Natural killer cell treated with Interleukin-12 subunit alpha and Interleukin-12 subunit beta and Interleukin-15 and Interleukin-18, amount 100 ng/mL, for 72 hours (primary cell): ENCODE data around the gene PTCD1. TPM values are rescaled to one million over a fixed set of nuclear protein-coding genes. Genes with fewer than 3 reads are reported as not detected.
A peak's percentile ranks its signal among the peaks of the same experiment; 100 is the strongest.

Experiments used
- ATAC-seq, 2 donors: fragments of 150-1000 bp; cut with Tn5 transposase in 1 of 2; sonication (Bioruptor Pico), chemical (Tn5 transposase) in 1 of 2; 2 replicates each; pipeline ENCODE4 v1.10.0; 2021
- DNase-seq: peaks from one replicate; pipeline ENCODE4 v3.0.0; 2022; ENCODE audit warnings: low spot score
- H3K27ac Mint-ChIP-seq, 2 donors: 1 replicate in 1 of 2; 2 replicates in 1 of 2; pipeline ENCODE4 v1.8.0; 2022; ENCODE audit warnings: mixed read lengths in 2 of 2, mild to moderate bottlenecking in 1 of 2, moderate library complexity in 1 of 2
- H3K27me3 Mint-ChIP-seq, 2 donors: 1 replicate in 1 of 2; 2 replicates in 1 of 2; pipeline ENCODE4 v1.8.0; 2022; ENCODE audit warnings: mixed read lengths in 2 of 2
- H3K36me3 Mint-ChIP-seq: one replicate; pipeline ENCODE4 v1.8.0; 2022; ENCODE audit warnings: mixed read lengths
- H3K4me1 Mint-ChIP-seq, 2 donors: 1 replicate in 1 of 2; 2 replicates in 1 of 2; pipeline ENCODE4 v1.8.0; 2022; ENCODE audit warnings: low read depth in 2 of 2, mixed read lengths in 2 of 2, mild to moderate bottlenecking in 1 of 2
- H3K4me3 Mint-ChIP-seq: one replicate; pipeline ENCODE4 v1.8.0; 2022; ENCODE audit warnings: mixed read lengths
- H3K9me3 Mint-ChIP-seq: 2 replicates; pipeline ENCODE4 v1.8.0; 2022; ENCODE audit warnings: mixed read lengths
- total RNA-seq, 2 donors: library from RNA; stranded (reverse); gene quantifications; one replicate each; pipeline ENCODE4 v1.2.3, GENCODE V29; 2022

PTCD1 gene
- total RNA-seq, 2 donors from 2014 or later: 5.9 to 15.3 TPM

GRCh38 chr7:99409806-99410205 is 28.8 kb downstream of the PTCD1 start:
- no peaks in the 10 kb centered on the region for H3K27me3 Mint-ChIP-seq

GRCh38 chr7:99409192-99409572 is 29.4 kb downstream of the PTCD1 start:
- no peaks in the 10 kb centered on the region for H3K27me3 Mint-ChIP-seq
- ATAC-seq (no peak), DNase-seq (no peak)
- no peaks in the 10 kb centered on the region for H3K9me3 Mint-ChIP-seq
- peak overlapping the region; percentile 94 for H3K4me3 Mint-ChIP-seq
- peaks cover 32% of the 10 kb centered on the region for H3K36me3 Mint-ChIP-seq
- peaks cover 36 to 44% of the 10 kb centered on the region in 2 donors for H3K4me1 Mint-ChIP-seq
- H3K27ac Mint-ChIP-seq: peak overlapping the region; percentile 85 to 91

More at GRCh38 chr7:99409806-99410205, 28.8 kb downstream of the PTCD1 start:
- DNase-seq (no peak), ATAC-seq (no peak)
- H3K36me3 Mint-ChIP-seq: peaks cover 34% of the 10 kb centered on the region
- peaks cover 36 to 40% of the 10 kb centered on the region in 2 donors for H3K4me1 Mint-ChIP-seq
- H3K4me3 Mint-ChIP-seq: peak overlapping the region; percentile 94
- H3K27ac Mint-ChIP-seq: peak overlapping the region; percentile 85 to 91
- no peaks in the 10 kb centered on the region for H3K9me3 Mint-ChIP-seq

- peaks cover 40 to 48% of the 10 kb centered on the region in 2 donors for H3K4me1 Mint-ChIP-seq
- H3K27ac Mint-ChIP-seq: peak within 1 kb of the TSS; percentile 85 to 91
- peaks cover 32% of the 10 kb centered on the region for H3K36me3 Mint-ChIP-seq
- no peaks in the 10 kb centered on the region for H3K9me3 Mint-ChIP-seq
- DNase-seq (peak; percentile 95), ATAC-seq (peak; percentile 92 to 94)
- peak within 1 kb of the TSS; percentile 94 for H3K4me3 Mint-ChIP-seq
- H3K27me3 Mint-ChIP-seq: no peaks in the 10 kb centered on the region
Observed at GRCh38 chr7:99408379-99409191, 30.0 kb downstream of the PTCD1 start, which contains the start of the genes BUD31 and PDAP1. Gene BUD31, plus strand, starts transcription at chr7:99408969. Its CDS starts 2,124 bp downstream, at chr7:99411093. Gene PDAP1, minus strand, starts transcription at chr7:99408597. Its CDS starts 49 bp downstream, at chr7:99408548.

- peak overlapping the region; percentile 85 to 91 for H3K27ac Mint-ChIP-seq
- H3K36me3 Mint-ChIP-seq: peaks cover 34% of the 10 kb centered on the region
- peaks cover 42 to 50% of the 10 kb centered on the region in 2 donors for H3K4me1 Mint-ChIP-seq
- no peaks in the 10 kb centered on the region for H3K9me3 Mint-ChIP-seq
- peak overlapping the region; percentile 94 for H3K4me3 Mint-ChIP-seq
- no peak for DNase-seq
- ATAC-seq: peak; percentile 1
- no peaks in the 10 kb centered on the region for H3K27me3 Mint-ChIP-seq
Observed at GRCh38 chr7:99407872-99408378, 30.7 kb downstream of the PTCD1 start.

GRCh38 chr7:99406557-99406956 is 32.0 kb downstream of the PTCD1 start:
- Mint-ChIP-seq H3K27me3 (no peaks in the 10 kb centered on the region), H3K9me3 (no peaks in the 10 kb centered on the region), H3K36me3 (peaks cover 36% of the 10 kb centered on the region), H3K27ac (peak overlapping the region; percentile 85 to 91), H3K4me1 (peaks cover 42 to 52% of the 10 kb centered on the region in 2 donors), H3K4me3 (peak overlapping the region; percentile 94)
- DNase-seq (no peak), ATAC-seq (no peak)

- Mint-ChIP-seq H3K36me3 (peaks cover 33% of the 10 kb centered on the region), H3K4me1 (peaks cover 36 to 48% of the 10 kb centered on the region in 2 donors), H3K9me3 (no peaks in the 10 kb centered on the region), H3K27ac (peak overlapping the region in 1 of 2 donors; percentile 17), H3K4me3 (peak overlapping the region; percentile 23), H3K27me3 (no peaks in the 10 kb centered on the region)
- ATAC-seq (peak in 1 of 2 donors; percentile 12), DNase-seq (no peak)
Observed at GRCh38 chr7:99404977-99405320, 33.6 kb downstream of the PTCD1 start.

- ATAC-seq (no peak), DNase-seq (no peak)
- Mint-ChIP-seq H3K36me3 (peaks cover 32% of the 10 kb centered on the region), H3K27me3 (no peaks in the 10 kb centered on the region), H3K4me1 (peaks cover 33 to 46% of the 10 kb centered on the region in 2 donors), H3K4me3 (peak overlapping the region; percentile 23), H3K27ac (peak overlapping the region in 1 of 2 donors; percentile 17), H3K9me3 (no peaks in the 10 kb centered on the region)
Observed at GRCh38 chr7:99404235-99404976, 34.2 kb downstream of the PTCD1 start.

DNA sequence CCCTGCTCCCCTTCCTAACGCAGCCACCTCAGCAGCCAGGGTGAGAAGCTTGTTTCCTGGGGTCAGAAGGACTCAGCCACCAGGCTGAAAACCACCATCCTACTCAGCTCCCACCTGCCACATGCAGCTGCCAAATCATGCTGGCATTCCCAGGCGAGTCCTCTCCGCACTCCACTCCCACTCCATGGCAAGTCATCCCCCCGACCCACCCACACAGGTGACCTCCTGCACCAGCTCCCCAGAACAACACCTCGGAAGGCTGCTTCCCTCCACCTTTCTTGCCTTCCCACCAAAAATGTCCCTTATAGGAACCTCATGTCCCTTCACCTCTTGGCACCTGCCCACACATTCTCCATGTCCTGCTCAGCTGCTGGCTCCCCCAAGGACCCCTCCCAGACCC is 34.8 kb downstream of the PTCD1 start:
- H3K27me3 Mint-ChIP-seq: no peaks in the 10 kb centered on the region
- no peaks in the 10 kb centered on the region for H3K9me3 Mint-ChIP-seq
- H3K4me1 Mint-ChIP-seq: peaks cover 35 to 48% of the 10 kb centered on the region in 2 donors
- no peak overlapping the region for H3K4me3 Mint-ChIP-seq
- H3K36me3 Mint-ChIP-seq: peaks cover 28% of the 10 kb centered on the region
- DNase-seq (no peak), ATAC-seq (no peak)
- H3K27ac Mint-ChIP-seq: peak overlapping the region; percentile 9 to 17

DNA sequence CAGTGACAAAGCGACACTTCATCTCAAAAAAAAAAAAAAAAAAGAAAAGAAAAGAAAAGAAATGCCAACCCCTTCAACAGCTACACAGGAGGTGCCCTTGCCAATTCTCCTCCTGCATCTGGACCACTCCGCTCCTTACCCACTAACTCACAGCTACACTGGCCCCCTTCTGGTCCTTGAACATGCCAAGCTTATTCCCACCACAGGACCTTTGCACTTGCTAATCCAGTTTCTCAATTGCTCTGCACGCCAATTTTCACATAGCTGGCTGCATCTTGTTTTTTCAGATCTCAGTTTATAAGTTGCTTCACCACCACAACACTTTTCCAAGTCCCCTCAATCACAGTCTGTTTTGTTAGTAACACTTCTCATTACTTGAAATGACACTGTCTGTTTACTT is 35.7 kb downstream of the PTCD1 start:
- no peaks in the 10 kb centered on the region for H3K27me3 Mint-ChIP-seq
- peaks cover 41 to 56% of the 10 kb centered on the region in 2 donors for H3K4me1 Mint-ChIP-seq
- peaks cover 32% of the 10 kb centered on the region for H3K36me3 Mint-ChIP-seq
- no peaks in the 10 kb centered on the region for H3K9me3 Mint-ChIP-seq
- no peak for ATAC-seq
- no peak overlapping the region for H3K4me3 Mint-ChIP-seq
- DNase-seq: no peak
- peak overlapping the region; percentile 9 to 45 for H3K27ac Mint-ChIP-seq

DNA sequence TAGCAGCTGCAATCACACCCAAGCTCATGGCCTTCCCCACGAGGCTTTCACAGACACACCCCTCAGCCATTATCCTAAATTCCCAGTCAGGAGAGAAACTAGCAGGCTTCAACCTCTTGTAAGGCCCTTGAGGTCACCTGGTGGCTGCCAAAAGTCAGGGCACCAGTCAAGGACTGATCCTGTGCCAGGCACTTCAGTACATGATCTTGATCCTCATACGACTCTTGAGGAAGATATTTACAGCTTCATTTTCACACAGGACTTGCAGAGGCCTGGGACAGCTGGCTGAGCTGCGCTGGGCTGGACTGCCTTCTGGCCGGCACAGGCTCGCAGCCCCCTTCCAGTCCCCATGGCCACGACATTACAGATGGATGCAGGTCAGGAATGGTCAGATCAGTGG is 39.0 kb downstream of the PTCD1 start:
- no peaks in the 10 kb centered on the region for H3K9me3 Mint-ChIP-seq
- H3K36me3 Mint-ChIP-seq: peaks cover 22% of the 10 kb centered on the region
- H3K4me1 Mint-ChIP-seq: peaks cover 30 to 37% of the 10 kb centered on the region in 2 donors
- H3K27ac Mint-ChIP-seq: peak overlapping the region; percentile 27 to 66
- no peak overlapping the region for H3K4me3 Mint-ChIP-seq
- DNase-seq (no peak), ATAC-seq (no peak)
- H3K27me3 Mint-ChIP-seq: no peaks in the 10 kb centered on the region

DNA sequence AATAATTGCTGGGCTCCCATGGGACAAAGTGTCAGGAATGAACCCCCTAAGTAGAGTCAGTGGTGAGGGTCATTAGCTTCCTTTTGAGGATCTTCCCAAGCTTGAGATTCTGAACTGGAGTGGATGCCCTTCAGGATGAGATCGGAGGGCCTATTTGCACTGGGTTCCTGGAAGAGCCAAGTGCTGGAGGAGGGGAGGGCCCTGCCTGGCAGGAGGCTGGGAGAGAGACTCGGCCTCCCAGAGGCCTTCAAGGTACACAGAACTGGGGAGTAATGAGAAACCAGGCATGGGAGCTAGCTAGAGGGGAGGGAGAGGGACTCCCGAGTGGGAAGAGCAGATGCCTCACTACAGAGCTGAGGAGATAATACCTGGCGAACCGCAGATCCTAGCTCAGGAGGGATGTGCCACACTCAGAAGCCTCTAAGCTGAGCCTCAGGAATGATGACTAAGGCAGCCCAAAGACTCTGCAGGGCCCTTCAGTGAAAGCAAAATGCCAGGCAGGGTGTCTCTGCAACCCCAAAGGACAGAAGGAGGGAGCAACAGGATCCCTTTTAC is 39.6 kb downstream of the PTCD1 start:
- ATAC-seq (no peak), DNase-seq (no peak)
- Mint-ChIP-seq H3K4me3 (no peak overlapping the region), H3K27me3 (no peaks in the 10 kb centered on the region), H3K27ac (peak overlapping the region; percentile 55 to 66), H3K4me1 (peaks cover 26 to 31% of the 10 kb centered on the region in 2 donors), H3K9me3 (no peaks in the 10 kb centered on the region), H3K36me3 (peaks cover 22% of the 10 kb centered on the region)

- Mint-ChIP-seq H3K4me1 (peaks cover 26 to 29% of the 10 kb centered on the region in 2 donors), H3K36me3 (peaks cover 13% of the 10 kb centered on the region), H3K4me3 (no peak overlapping the region), H3K27ac (peak overlapping the region; percentile 55 to 66), H3K27me3 (no peaks in the 10 kb centered on the region), H3K9me3 (no peaks in the 10 kb centered on the region)
- DNase-seq: no peak
- no peak for ATAC-seq
Observed at GRCh38 chr7:99397297-99397983, 41.2 kb downstream of the PTCD1 start.
